Keratinocyte (primary cell): Measurements from ENCODE around the gene MAP3K20. TPM values are rescaled to one million over a fixed set of nuclear protein-coding genes. Genes with fewer than 3 reads are reported as not detected.
A peak's percentile ranks its signal among the peaks of the same experiment; 100 is the strongest.

ENCODE experiments used
- DNase-seq: peaks from one replicate; pipeline ENCODE4 v3.0.0-alpha.2; 2011; ENCODE audit warnings: low read depth, missing footprints, low spot score
- FAIRE-seq: peaks from 2 replicates; lab custom pipeline; 2011; peaks lifted over from hg19 to GRCh38; lab: Jason Lieb, UNC
- H2AFZ ChIP-seq: 2 replicates; pipeline ENCODE4 v1.6.0; 2012; ENCODE audit warnings: low read length, control low read depth, inconsistent platforms; ENCODE audit not compliant: control insufficient read depth
- H3K27ac ChIP-seq: 2 replicates; pipeline ENCODE4 v1.5.1; 2011; ENCODE audit warnings: low read length; ENCODE audit not compliant: control insufficient read depth, insufficient read depth
- H3K27me3 ChIP-seq: 3 replicates; pipeline ENCODE4 v1.6.0; 2011; ENCODE audit warnings: low read length; ENCODE audit not compliant: control insufficient read depth, insufficient read depth; ENCODE audit errors: extremely low read depth
- H3K36me3 ChIP-seq, 2 experiments: 2 replicates in 1 of 2; 3 replicates in 1 of 2; pipeline ENCODE4 v1.5.1; 2011; ENCODE audit warnings: low read length in 2 of 2, mild to moderate bottlenecking in 1 of 2; ENCODE audit not compliant: control insufficient read depth in 2 of 2, insufficient read depth in 2 of 2; ENCODE audit errors: extremely low read depth in 1 of 2
- H3K4me1 ChIP-seq: 3 replicates; pipeline ENCODE4 v1.5.1; 2011; ENCODE audit warnings: low read length; ENCODE audit not compliant: control insufficient read depth, insufficient read depth; ENCODE audit errors: extremely low read depth
- H3K4me2 ChIP-seq: 3 replicates; pipeline ENCODE4 v1.6.0; 2011; ENCODE audit warnings: low read depth, low read length; ENCODE audit not compliant: control insufficient read depth, insufficient read depth; ENCODE audit errors: extremely low read depth
- H3K4me3 ChIP-seq, 3 experiments: fragments of 200-600 bp in 1 of 3; sonication (generic) in 1 of 3; 2 replicates in 2 of 3; 3 replicates in 1 of 3; pipeline ENCODE4 v1.5.1; 2011 to 2016; ENCODE audit warnings: low read length in 3 of 3, mild to moderate bottlenecking in 3 of 3, control low read depth in 2 of 3, inconsistent platforms in 1 of 3, low read depth in 1 of 3, mixed read lengths in 1 of 3, mixed run types in 1 of 3, moderate library complexity in 1 of 3; ENCODE audit not compliant: control insufficient read depth in 2 of 3, insufficient read depth in 2 of 3; ENCODE audit errors: extremely low read depth in 1 of 3
- H3K79me2 ChIP-seq: 2 replicates; pipeline ENCODE4 v1.6.0; 2012; ENCODE audit warnings: low read length; ENCODE audit not compliant: control insufficient read depth, insufficient read depth
- H3K9ac ChIP-seq: 3 replicates; pipeline ENCODE4 v1.6.0; 2011; ENCODE audit warnings: low read length; ENCODE audit not compliant: control insufficient read depth, insufficient read depth; ENCODE audit errors: extremely low read depth
- H3K9me1 ChIP-seq: 3 replicates; pipeline ENCODE4 v1.6.0; 2011; ENCODE audit warnings: low read length; ENCODE audit not compliant: control insufficient read depth, insufficient read depth; ENCODE audit errors: extremely low read depth
- H3K9me3 ChIP-seq: 2 replicates; pipeline ENCODE4 v1.5.1; 2012; ENCODE audit warnings: low read depth, low read length; ENCODE audit not compliant: control insufficient read depth
- H4K20me1 ChIP-seq: 3 replicates; pipeline ENCODE4 v1.6.0; 2011; ENCODE audit warnings: low read length; ENCODE audit not compliant: control insufficient read depth, insufficient read depth; ENCODE audit errors: extremely low read depth
- EZH2 ChIP-seq: IDR thresholded peaks from one replicate; pipeline ENCODE4 v1.6.1; 2012; ENCODE audit warnings: inconsistent platforms, mild to moderate bottlenecking, low read length, moderate library complexity
- dilution Hi-C: fragments of 300-500 bp; cut with MboI; formaldehyde crosslinking; loops from one replicate; pipeline ENCODE4 v1.7.0; 2020; ENCODE audit warnings: low sequenced_read_pairs; ENCODE audit not compliant: extremely low pct_ligation_motif_present
- polyA plus RNA-seq, 5 experiments: library from polyadenylated mRNA; depleted of rRNA in 3 of 5; stranded (reverse) in 3 of 5; stranded (forward) in 1 of 5; unstranded in 1 of 5; fragments of >200 nt; gene quantifications; 1 replicate in 1 of 5; 2 replicates in 3 of 5; 3 replicates in 1 of 5; pipeline versions ENCODE4 v1.2.1 to v1.2.3, GENCODE V29; 2011 to 2012; ENCODE audit warnings: missing spikeins in 2 of 5, low read depth in 1 of 5, low replicate concordance in 1 of 5
- TF ChIP-seq, protein P1 (sequence below), 3 experiments: IDR thresholded peaks in 1 of 3; conservative IDR thresholded peaks in 1 of 3; optimal IDR thresholded peaks in 1 of 3; 2 replicates in 2 of 3; 3 replicates in 1 of 3; pipeline versions ENCODE3 to v1.5.1; 2011; ENCODE audit warnings: low read length in 3 of 3, mild to moderate bottlenecking in 3 of 3, moderate library complexity in 2 of 3, control low read depth in 1 of 3, inconsistent platforms in 1 of 3; ENCODE audit not compliant: insufficient read depth in 2 of 3; ENCODE audit errors: extremely low read depth in 1 of 3

The MAP3K20 gene
- polyA plus RNA-seq, 1 donor (not counting 4 experiments of a cell fraction or from before 2014, with no cell fraction given) = 31.7 TPM

- peak overlapping the region; percentile 63 for H3K27ac ChIP-seq
- peak overlapping the region; percentile 51 for H3K9ac ChIP-seq
- H3K4me2 ChIP-seq = peak overlapping the region; percentile 23
- DNase-seq (peak; percentile 30), FAIRE-seq (peak; percentile 91)
- no peak for TF ChIP-seq EZH2
- TF ChIP-seq, protein P1, sequence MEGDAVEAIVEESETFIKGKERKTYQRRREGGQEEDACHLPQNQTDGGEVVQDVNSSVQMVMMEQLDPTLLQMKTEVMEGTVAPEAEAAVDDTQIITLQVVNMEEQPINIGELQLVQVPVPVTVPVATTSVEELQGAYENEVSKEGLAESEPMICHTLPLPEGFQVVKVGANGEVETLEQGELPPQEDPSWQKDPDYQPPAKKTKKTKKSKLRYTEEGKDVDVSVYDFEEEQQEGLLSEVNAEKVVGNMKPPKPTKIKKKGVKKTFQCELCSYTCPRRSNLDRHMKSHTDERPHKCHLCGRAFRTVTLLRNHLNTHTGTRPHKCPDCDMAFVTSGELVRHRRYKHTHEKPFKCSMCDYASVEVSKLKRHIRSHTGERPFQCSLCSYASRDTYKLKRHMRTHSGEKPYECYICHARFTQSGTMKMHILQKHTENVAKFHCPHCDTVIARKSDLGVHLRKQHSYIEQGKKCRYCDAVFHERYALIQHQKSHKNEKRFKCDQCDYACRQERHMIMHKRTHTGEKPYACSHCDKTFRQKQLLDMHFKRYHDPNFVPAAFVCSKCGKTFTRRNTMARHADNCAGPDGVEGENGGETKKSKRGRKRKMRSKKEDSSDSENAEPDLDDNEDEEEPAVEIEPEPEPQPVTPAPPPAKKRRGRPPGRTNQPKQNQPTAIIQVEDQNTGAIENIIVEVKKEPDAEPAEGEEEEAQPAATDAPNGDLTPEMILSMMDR (optimal IDR thresholded peaks at IDR 0.05 in 1 of 3, IDR thresholded peaks at IDR 0.05 in 1 of 3, conservative IDR thresholded peaks at IDR 0.05 in 1 of 3; ENCODE audit: extremely low read depth in 1 of 3, insufficient read depth in 2 of 3, low read length in 3 of 3) = no peak
- no peaks in the 10 kb centered on the region for H3K9me3 ChIP-seq
- dilution Hi-C loops = loop anchor here (25.0 kb wide), 1 partner anchor 154 kb away; no protein-coding TSS in a partner anchor
- no peaks in the 10 kb centered on the region for H3K9me1 ChIP-seq
- no peaks in the 10 kb centered on the region for H3K79me2 ChIP-seq
- no peak overlapping the region for H2AFZ ChIP-seq
- H3K36me3 ChIP-seq = peaks cover 0 to 4% of the 10 kb centered on the region in 2 experiments
- no peak overlapping the region for H3K4me3 ChIP-seq
- no peaks in the 10 kb centered on the region for H3K27me3 ChIP-seq
- no peaks in the 10 kb centered on the region for H4K20me1 ChIP-seq
- peaks cover 31% of the 10 kb centered on the region for H3K4me1 ChIP-seq
Observed at GRCh38 chr2:173191601-173192000, 116.0 kb downstream of the MAP3K20 start.

GRCh38 chr2:173192071-173192470, 116.4 kb downstream of the MAP3K20 start:
- Histone ChIP-seq H3K79me2 (no peaks in the 10 kb centered on the region), H3K36me3 (peaks cover 0 to 4% of the 10 kb centered on the region in 2 experiments), H3K9me1 (no peaks in the 10 kb centered on the region), H3K9ac (peak overlapping the region; percentile 51), H4K20me1 (no peaks in the 10 kb centered on the region), H3K27ac (peak overlapping the region; percentile 63), H3K4me3 (no peak overlapping the region), H2AFZ (no peak overlapping the region), H3K4me2 (peak overlapping the region; percentile 23), H3K4me1 (peaks cover 31% of the 10 kb centered on the region), H3K9me3 (no peaks in the 10 kb centered on the region), H3K27me3 (no peaks in the 10 kb centered on the region)
- DNase-seq (no peak), FAIRE-seq (no peak)
- dilution Hi-C loops = loop anchor here (25.0 kb wide), 1 partner anchor 155 kb away; no protein-coding TSS in a partner anchor
- TF ChIP-seq, protein P1 (optimal IDR thresholded peaks at IDR 0.05 in 1 of 3, IDR thresholded peaks at IDR 0.05 in 1 of 3, conservative IDR thresholded peaks at IDR 0.05 in 1 of 3; ENCODE audit: extremely low read depth in 1 of 3, insufficient read depth in 2 of 3, low read length in 3 of 3) = no peak
- TF ChIP-seq EZH2 = no peak
